Smooth muscle cell (in vitro differentiated cells): ENCODE data around the gene RAB2B. TPM values are rescaled to one million over a fixed set of nuclear protein-coding genes. Genes with fewer than 3 reads are reported as not detected.

Experiments used
- DNase-seq: peaks from one replicate; lab custom pipeline; 2025; ENCODE audit not compliant: unreplicated experiment; lab: John Stamatoyannopoulos, UW
- H2AFZ ChIP-seq: fragments of 200-600 bp; sonication (generic); 2 replicates; pipeline ENCODE4 v1.6.0; 2016; ENCODE audit warnings: antibody characterized with exemption, low read depth, mild to moderate bottlenecking
- H3F3A ChIP-seq: fragments of 200-600 bp; sonication (generic); 2 replicates; pipeline ENCODE4 v1.6.0; 2017; ENCODE audit warnings: antibody characterized with exemption, low read depth
- H3K27ac ChIP-seq: fragments of 200-600 bp; sonication (generic); 2 replicates; pipeline ENCODE4 v1.5.1; 2016; ENCODE audit warnings: low read depth, mild to moderate bottlenecking
- H3K27me3 ChIP-seq: fragments of 200-600 bp; sonication (generic); 2 replicates; pipeline ENCODE4 v1.6.1; 2016; ENCODE audit warnings: low read depth, mild to moderate bottlenecking
- H3K36me3 ChIP-seq: fragments of 200-600 bp; sonication (generic); 2 replicates; pipeline ENCODE4 v1.5.1; 2016; ENCODE audit warnings: low read depth
- H3K4me1 ChIP-seq: fragments of 200-600 bp; sonication (generic); 2 replicates; pipeline ENCODE4 v1.5.1; 2016; ENCODE audit warnings: low read depth
- H3K4me2 ChIP-seq: fragments of 200-600 bp; sonication (generic); 2 replicates; pipeline ENCODE4 v1.6.0; 2016; ENCODE audit warnings: mild to moderate bottlenecking
- H3K4me3 ChIP-seq: fragments of 200-600 bp; sonication (generic); 2 replicates; pipeline ENCODE4 v1.5.1; 2016; ENCODE audit warnings: mild to moderate bottlenecking
- H3K79me2 ChIP-seq: fragments of 200-600 bp; sonication (generic); 2 replicates; pipeline ENCODE4 v1.6.0; 2016; ENCODE audit warnings: low read depth, mild to moderate bottlenecking
- H3K9ac ChIP-seq: fragments of 200-600 bp; sonication (generic); 2 replicates; pipeline ENCODE4 v1.6.0; 2016; ENCODE audit warnings: low read depth
- H3K9me3 ChIP-seq: fragments of 200-600 bp; sonication (generic); replicated peaks from 2 replicates; pipeline ENCODE4 v1.5.1; 2016; ENCODE audit warnings: low read depth
- H4K20me1 ChIP-seq: fragments of 200-600 bp; sonication (generic); 2 replicates; pipeline ENCODE4 v1.6.0; 2016; ENCODE audit warnings: low read depth
- CTCF ChIP-seq: fragments of 200-600 bp; sonication (generic); IDR thresholded peaks from 2 replicates; pipeline ENCODE4 v1.5.1; 2017; ENCODE audit warnings: borderline replicate concordance, mild to moderate bottlenecking, antibody characterized with exemption; ENCODE audit not compliant: insufficient read depth, poor library complexity, severe bottlenecking
- WGBS: methylation state at CpG from one replicate; pipeline ENCODE4 v1.1.7; 2016; ENCODE audit warnings: low lambda C conversion rate; 5-methylcytosine and 5-hydroxymethylcytosine counted together
- polyA plus RNA-seq: library from polyadenylated mRNA; unstranded; fragments of >200 nt; fragmentation: Nextera tagmentation; extraction: Ambion mirVana; gene quantifications from 2 replicates; pipeline ENCODE4 v1.2.1, GENCODE V29; 2016
- total RNA-seq: library from RNA; depleted of rRNA; stranded (reverse); fragments of >200 nt; gene quantifications from 2 replicates; pipeline ENCODE4 v1.2.3, GENCODE V29; 2014

RAB2B gene
- total and polyA plus RNA-seq, 2 experiments from 2014 or later = 15.4 to 30.4 TPM

- peaks cover under 1% of the 10 kb centered on the region for H3K36me3 ChIP-seq
- no peak for DNase-seq
- peaks cover 57% of the 10 kb centered on the region for H3K79me2 ChIP-seq
- no peak for TF ChIP-seq CTCF
- peaks cover 16% of the 10 kb centered on the region for H3F3A ChIP-seq
- H3K9me3 ChIP-seq = no peaks in the 10 kb centered on the region
- H3K27me3 ChIP-seq = no peaks in the 10 kb centered on the region
- peaks cover 4% of the 10 kb centered on the region for H3K4me1 ChIP-seq
- peaks cover 13% of the 10 kb centered on the region for H4K20me1 ChIP-seq
- H3K27ac ChIP-seq = no peak overlapping the region
- no peak overlapping the region for H3K9ac ChIP-seq
- no peak overlapping the region for H3K4me2 ChIP-seq
- no peak overlapping the region for H2AFZ ChIP-seq
- no peak overlapping the region for H3K4me3 ChIP-seq
These were observed 28.3 kb upstream of the RAB2B start for GRCh38 chr14:21505012-21505553.

- no peaks in the 10 kb centered on the region for H3K27me3 ChIP-seq
- H3K27ac ChIP-seq = no peak overlapping the region
- no peak overlapping the region for H3K9ac ChIP-seq
- peaks cover 22% of the 10 kb centered on the region for H3F3A ChIP-seq
- H2AFZ ChIP-seq = no peak overlapping the region
- no peak for TF ChIP-seq CTCF
- DNase-seq = no peak
- H3K36me3 ChIP-seq = peaks cover 14% of the 10 kb centered on the region
- H4K20me1 ChIP-seq = peaks cover 13% of the 10 kb centered on the region
- H3K9me3 ChIP-seq = no peaks in the 10 kb centered on the region
- no peaks in the 10 kb centered on the region for H3K4me1 ChIP-seq
- H3K79me2 ChIP-seq = peaks cover 40% of the 10 kb centered on the region
- 93% methylated on average over 4 of the region's 4 CpGs for WGBS
- no peak overlapping the region for H3K4me2 ChIP-seq
- no peak overlapping the region for H3K4me3 ChIP-seq
These were observed 26.6 kb upstream of the RAB2B start for GRCh38 chr14:21503376-21503775.

GRCh38 chr14:21501568-21501967 is 24.8 kb upstream of the RAB2B start:
- Histone ChIP-seq H3K9ac (no peak overlapping the region), H3K4me2 (no peak overlapping the region), H4K20me1 (peaks cover 12% of the 10 kb centered on the region), H3K79me2 (peaks cover 22% of the 10 kb centered on the region), H3K36me3 (peaks cover 14% of the 10 kb centered on the region), H3K27ac (no peak overlapping the region), H3F3A (peaks cover 26% of the 10 kb centered on the region), H3K4me1 (no peaks in the 10 kb centered on the region), H3K27me3 (no peaks in the 10 kb centered on the region), H2AFZ (no peak overlapping the region), H3K9me3 (no peaks in the 10 kb centered on the region), H3K4me3 (no peak overlapping the region)
- WGBS = over 99% methylated on average over 5 of the region's 5 CpGs
- TF ChIP-seq CTCF = no peak
- no peak for DNase-seq
